SK-N-SH treated with all-trans-retinoic acid at 6 μM for 48 hours (cell line): Measurements from ENCODE around the gene ASCC3.

ENCODE experiments used
- ARNTL ChIP-seq: fragments of 450-650 bp; formaldehyde crosslinking; IDR thresholded peaks from 2 replicates; pipeline ENCODE4 v1.5.0; 2020; ENCODE audit warnings: low read depth, mild to moderate bottlenecking, moderate library complexity, borderline replicate concordance
- CREB5 ChIP-seq: fragments of 250-450 bp; sonication (Bioruptor Pico); IDR thresholded peaks from 2 replicates; pipeline ENCODE4 v1.5.1; 2020; ENCODE audit warnings: low read depth, mild to moderate bottlenecking, moderate library complexity
- CSDC2 ChIP-seq: fragments of 250-450 bp; sonication (Bioruptor Pico); IDR thresholded peaks from 2 replicates; pipeline ENCODE4 v1.5.0; 2020; ENCODE audit warnings: mild to moderate bottlenecking, moderate library complexity
- OSR1 ChIP-seq: fragments of 250-450 bp; sonication (Bioruptor Pico); IDR thresholded peaks from 2 replicates; pipeline ENCODE4 v1.8.0; 2022; ENCODE audit warnings: moderate library complexity, mild to moderate bottlenecking, inconsistent platforms
- SNAI2 ChIP-seq: fragments of 250-450 bp; sonication (Bioruptor Pico); IDR thresholded peaks from 2 replicates; pipeline ENCODE4 v1.5.0; 2020; ENCODE audit warnings: mild to moderate bottlenecking, moderate library complexity
- TOX ChIP-seq: fragments of 250-450 bp; sonication (Bioruptor Pico); IDR thresholded peaks from 2 replicates; pipeline ENCODE4 v1.8.0; 2021; ENCODE audit warnings: mild to moderate bottlenecking, moderate library complexity, borderline replicate concordance
- ZFP3 ChIP-seq: fragments of 250-450 bp; sonication (Bioruptor Pico); IDR thresholded peaks from 2 replicates; pipeline ENCODE4 v1.5.0; 2020; ENCODE audit warnings: mild to moderate bottlenecking, moderate library complexity
- ZFP30 ChIP-seq: fragments of 450-650 bp; formaldehyde crosslinking; IDR thresholded peaks from 2 replicates; pipeline ENCODE4 v1.5.0; 2022; ENCODE audit warnings: mild to moderate bottlenecking, moderate library complexity

GRCh38 chr6:100630536-100630935 lies 250.6 kb downstream of the ASCC3 start:
- TF ChIP-seq ZFP30 (no peak), CREB5 (CRISPR knock-in tag) (no peak), OSR1 (no peak), TOX (no peak), CSDC2 (no peak), ZFP3 (no peak), SNAI2 (no peak), ARNTL (no peak)
